ENCODE measurements around the gene FRMD4A.

GRCh38 chr10:14200698-14201544 is 129.8 kb downstream of the FRMD4A start:
- TF ChIP-seq POLR2A (IDR thresholded peaks at IDR 0.05; ENCODE audit: low read depth, low read length) = no peak
- no peak for TF ChIP-seq TAF1 (IDR thresholded peaks at IDR 0.05; ENCODE audit: borderline replicate concordance, low read depth, low read length)

Data from GM12892 (cell line).